K562 treated with DMSO at 1 percent for 12 hours (cell line): ENCODE measurements around the gene LSM10. TPM values are rescaled to one million over a fixed set of nuclear protein-coding genes. Genes with fewer than 3 reads are reported as not detected.

Experiments used
- total RNA-seq: library from RNA; unstranded; fragments of 300-600 nt; gene quantifications from 2 replicates; pipeline ENCODE4 v1.2.3, GENCODE V29; 2022; ENCODE audit not compliant: insufficient read depth

LSM10 gene
- 171 and 185 TPM in 2 replicates for total RNA-seq

GRCh38 chr1:36397378-36398230 is at the start of gene LSM10:
Gene LSM10 (minus strand): TSS chr1:36397908. CDS start chr1:36394129, 3,779 bp downstream.

DNA sequence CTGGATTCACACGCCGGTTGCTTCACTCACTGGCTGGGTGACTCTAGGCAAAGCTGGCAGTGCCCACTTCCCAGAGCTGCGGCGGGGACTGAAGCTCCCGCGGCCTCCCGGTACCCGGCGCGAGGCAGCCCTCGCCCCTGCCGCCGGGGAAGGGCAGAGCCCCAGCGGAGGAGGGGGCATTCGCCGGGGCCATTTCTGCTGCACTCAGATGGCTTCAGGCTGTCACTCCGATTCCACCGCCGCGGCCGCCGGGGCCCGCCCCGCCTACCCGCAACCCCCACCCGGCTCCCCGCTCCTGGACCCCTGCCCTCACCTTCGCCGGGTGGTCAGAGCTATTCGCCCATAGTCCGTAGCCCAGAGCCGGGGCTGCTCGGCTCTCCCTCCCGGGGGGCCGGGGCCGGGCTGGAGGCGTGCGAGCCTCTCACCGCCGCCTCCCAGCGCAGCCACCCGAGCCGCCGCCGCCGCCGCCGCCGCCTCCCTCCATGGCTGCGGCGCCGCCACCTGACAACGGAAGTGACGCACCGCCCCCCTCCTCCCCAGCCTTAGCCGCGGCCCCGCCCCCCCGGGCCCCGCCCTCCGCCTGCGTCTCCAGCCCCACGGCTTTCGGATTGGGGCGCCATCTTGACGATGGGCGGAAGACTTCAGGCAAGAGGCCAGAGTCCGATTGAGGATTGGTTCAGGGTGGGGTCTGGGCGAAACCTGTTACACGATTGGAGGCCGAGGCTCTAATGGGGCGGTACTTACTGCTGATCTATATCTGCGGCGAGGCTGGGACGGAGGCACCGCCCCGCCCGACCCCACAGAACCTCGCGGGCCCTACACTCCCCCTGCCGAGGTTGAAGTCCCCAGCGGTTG is 12.1 kb downstream of the LSM10 start, which contains the start of gene STK40:
Gene STK40, minus strand, starts transcription at position 515 of the 855 bp plus-strand sequence. CDS start 24,592 bp downstream, outside the sequence.

Other genes starting within 250 kb of the LSM10 start
- gene TRAPPC3, start 248.4 kb downstream of the LSM10 start, total RNA-seq, result 118 and 164 TPM in 2 replicates
- 83.7 and 107 TPM in 2 replicates for gene MAP7D1, start 241.7 kb downstream of the LSM10 start, total RNA-seq
- gene THRAP3, start 173.5 kb downstream of the LSM10 start, total RNA-seq, result 25.6 and 74.4 TPM in 2 replicates
- gene SH3D21, start 91.5 kb downstream of the LSM10 start, total RNA-seq, result 0.63 and 2.3 TPM in 2 replicates
- gene EVA1B, start 74.3 kb downstream of the LSM10 start, total RNA-seq, result 71.1 and 108 TPM in 2 replicates
- gene STK40, start 12.0 kb downstream of the LSM10 start, total RNA-seq, result 88.5 and 154 TPM in 2 replicates
- not detected in 2 replicates for gene OSCP1, start 52.5 kb upstream of the LSM10 start, total RNA-seq
- 109 and 114 TPM in 2 replicates for gene MRPS15, start 66.5 kb upstream of the LSM10 start, total RNA-seq
- 5.9 and 10.4 TPM in 2 replicates for gene CSF3R, start 85.0 kb upstream of the LSM10 start, total RNA-seq